Ishikawa (cell line): ENCODE results near the gene PHETA1.

Source experiments
- CEBPB ChIP-seq: IDR thresholded peaks from 2 replicates; pipeline ENCODE4 v1.6.1; 2012
- CREB1 ChIP-seq: IDR thresholded peaks from 2 replicates; pipeline ENCODE4 v1.6.1; 2012; ENCODE audit warnings: low read depth
- EGR1 ChIP-seq: IDR thresholded peaks from 2 replicates; pipeline ENCODE4 v1.6.1; 2012
- EP300 ChIP-seq: IDR thresholded peaks from 2 replicates; pipeline ENCODE4 v1.6.1; 2012; ENCODE audit warnings: borderline replicate concordance
- FOXM1 ChIP-seq: IDR thresholded peaks from 2 replicates; pipeline ENCODE4 v1.6.1; 2012; ENCODE audit warnings: low read depth, borderline replicate concordance
- NFIC ChIP-seq: IDR thresholded peaks from 2 replicates; pipeline ENCODE4 v1.6.1; 2012
- RAD21 ChIP-seq: IDR thresholded peaks from 2 replicates; pipeline ENCODE4 v1.6.1; 2012; ENCODE audit warnings: low read depth
- TAF1 ChIP-seq: IDR thresholded peaks from 2 replicates; pipeline ENCODE4 v1.6.1; 2012; ENCODE audit warnings: low read depth, mild to moderate bottlenecking
- TCF12 ChIP-seq: IDR thresholded peaks from 2 replicates; pipeline ENCODE4 v1.6.1; 2012; ENCODE audit warnings: low read depth
- TEAD4 ChIP-seq: IDR thresholded peaks from 2 replicates; pipeline ENCODE4 v1.6.1; 2012
- YY1 ChIP-seq: IDR thresholded peaks from 2 replicates; pipeline ENCODE4 v1.6.1; 2012; ENCODE audit warnings: low read depth
- ZBTB7A ChIP-seq: IDR thresholded peaks from 2 replicates; pipeline ENCODE4 v1.6.1; 2012; ENCODE audit warnings: low read depth
- TF ChIP-seq, protein P1 (sequence below): IDR thresholded peaks from 2 replicates; pipeline ENCODE4 v1.6.1; 2012
- TF ChIP-seq, protein P2 (sequence below): IDR thresholded peaks from 2 replicates; pipeline ENCODE4 v1.6.1; 2012; ENCODE audit warnings: low read depth, mild to moderate bottlenecking
- TF ChIP-seq, protein P3 (sequence below): IDR thresholded peaks from 2 replicates; pipeline ENCODE4 v1.6.1; 2012

The PHETA1 gene

DNA sequence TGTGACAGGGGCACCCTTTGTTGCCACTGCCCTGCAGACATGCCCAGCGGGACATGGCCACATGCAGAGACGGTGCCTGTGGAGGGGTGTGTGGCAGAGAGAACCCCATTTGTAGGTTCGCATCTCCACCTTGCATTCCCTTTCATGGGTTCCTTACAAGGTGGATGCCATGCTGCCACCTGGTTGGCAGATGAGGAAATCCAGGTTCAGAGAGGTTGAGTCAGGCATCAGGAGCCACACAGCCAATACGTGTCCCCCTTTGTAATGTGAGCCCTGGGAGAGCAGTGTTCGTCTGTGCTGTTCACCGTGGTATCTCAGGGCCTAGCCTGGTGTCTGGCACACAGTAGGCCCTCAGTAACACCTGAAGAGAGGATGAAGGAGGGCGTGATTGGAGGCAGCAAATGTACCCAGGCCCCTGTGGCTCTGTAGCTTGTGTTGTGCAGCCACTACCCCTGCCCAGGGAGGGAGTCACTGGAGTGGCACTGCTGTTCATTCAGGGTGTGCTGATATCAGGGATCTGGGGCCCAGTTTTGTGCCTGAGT lies 45.9 kb upstream of the PHETA1 start:
- TF ChIP-seq, protein P1, sequence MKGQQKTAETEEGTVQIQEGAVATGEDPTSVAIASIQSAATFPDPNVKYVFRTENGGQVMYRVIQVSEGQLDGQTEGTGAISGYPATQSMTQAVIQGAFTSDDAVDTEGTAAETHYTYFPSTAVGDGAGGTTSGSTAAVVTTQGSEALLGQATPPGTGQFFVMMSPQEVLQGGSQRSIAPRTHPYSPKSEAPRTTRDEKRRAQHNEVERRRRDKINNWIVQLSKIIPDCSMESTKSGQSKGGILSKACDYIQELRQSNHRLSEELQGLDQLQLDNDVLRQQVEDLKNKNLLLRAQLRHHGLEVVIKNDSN, result no peak
- TF ChIP-seq YY1 (no peak), TAF1 (no peak), CEBPB (no peak), CREB1 (no peak), FOXM1 (no peak), RAD21 (no peak), ZBTB7A (no peak), NFIC (no peak), TCF12 (no peak), TEAD4 (no peak), EP300 (no peak), EGR1 (no peak)
- TF ChIP-seq, protein P2, sequence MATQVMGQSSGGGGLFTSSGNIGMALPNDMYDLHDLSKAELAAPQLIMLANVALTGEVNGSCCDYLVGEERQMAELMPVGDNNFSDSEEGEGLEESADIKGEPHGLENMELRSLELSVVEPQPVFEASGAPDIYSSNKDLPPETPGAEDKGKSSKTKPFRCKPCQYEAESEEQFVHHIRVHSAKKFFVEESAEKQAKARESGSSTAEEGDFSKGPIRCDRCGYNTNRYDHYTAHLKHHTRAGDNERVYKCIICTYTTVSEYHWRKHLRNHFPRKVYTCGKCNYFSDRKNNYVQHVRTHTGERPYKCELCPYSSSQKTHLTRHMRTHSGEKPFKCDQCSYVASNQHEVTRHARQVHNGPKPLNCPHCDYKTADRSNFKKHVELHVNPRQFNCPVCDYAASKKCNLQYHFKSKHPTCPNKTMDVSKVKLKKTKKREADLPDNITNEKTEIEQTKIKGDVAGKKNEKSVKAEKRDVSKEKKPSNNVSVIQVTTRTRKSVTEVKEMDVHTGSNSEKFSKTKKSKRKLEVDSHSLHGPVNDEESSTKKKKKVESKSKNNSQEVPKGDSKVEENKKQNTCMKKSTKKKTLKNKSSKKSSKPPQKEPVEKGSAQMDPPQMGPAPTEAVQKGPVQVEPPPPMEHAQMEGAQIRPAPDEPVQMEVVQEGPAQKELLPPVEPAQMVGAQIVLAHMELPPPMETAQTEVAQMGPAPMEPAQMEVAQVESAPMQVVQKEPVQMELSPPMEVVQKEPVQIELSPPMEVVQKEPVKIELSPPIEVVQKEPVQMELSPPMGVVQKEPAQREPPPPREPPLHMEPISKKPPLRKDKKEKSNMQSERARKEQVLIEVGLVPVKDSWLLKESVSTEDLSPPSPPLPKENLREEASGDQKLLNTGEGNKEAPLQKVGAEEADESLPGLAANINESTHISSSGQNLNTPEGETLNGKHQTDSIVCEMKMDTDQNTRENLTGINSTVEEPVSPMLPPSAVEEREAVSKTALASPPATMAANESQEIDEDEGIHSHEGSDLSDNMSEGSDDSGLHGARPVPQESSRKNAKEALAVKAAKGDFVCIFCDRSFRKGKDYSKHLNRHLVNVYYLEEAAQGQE, result no peak
- TF ChIP-seq, protein P3, sequence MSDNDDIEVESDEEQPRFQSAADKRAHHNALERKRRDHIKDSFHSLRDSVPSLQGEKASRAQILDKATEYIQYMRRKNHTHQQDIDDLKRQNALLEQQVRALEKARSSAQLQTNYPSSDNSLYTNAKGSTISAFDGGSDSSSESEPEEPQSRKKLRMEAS, result no peak

DNA sequence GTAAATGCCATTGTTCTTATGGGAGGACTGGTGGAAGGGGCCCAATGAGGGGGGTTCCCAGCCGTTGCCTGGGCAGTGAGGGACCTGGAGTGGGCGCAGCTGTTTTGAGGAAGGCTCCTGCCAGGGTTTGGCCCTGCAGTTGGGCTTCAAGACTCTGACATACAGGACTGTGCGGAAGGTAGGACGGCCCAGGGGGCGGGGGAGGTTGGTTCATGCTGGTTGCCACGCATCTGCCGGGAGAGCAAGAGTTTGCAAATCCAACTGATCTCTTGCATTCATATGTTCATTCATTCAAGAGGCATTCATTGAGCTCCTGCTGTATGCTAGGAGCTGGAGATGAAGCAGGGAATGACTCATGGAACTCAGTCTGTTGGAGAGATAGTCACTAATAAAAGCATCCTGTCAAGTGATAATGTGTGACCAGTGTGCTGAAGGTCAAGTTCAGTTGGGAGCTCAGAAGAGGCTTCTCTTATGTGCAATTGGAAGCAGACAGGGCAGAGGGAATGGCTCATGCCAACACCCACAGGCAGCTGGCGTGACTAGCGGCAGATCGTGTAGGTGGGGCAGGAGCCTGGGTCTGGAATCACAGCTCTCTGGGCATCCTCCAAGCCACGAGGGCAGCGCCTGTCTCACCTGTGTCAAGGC lies 44.7 kb upstream of the PHETA1 start:
- TF ChIP-seq, protein P3, result 0 out of 2 replicates have a peak, but pooled peaks have one; percentile 10
- TF ChIP-seq FOXM1, result no peak

DNA sequence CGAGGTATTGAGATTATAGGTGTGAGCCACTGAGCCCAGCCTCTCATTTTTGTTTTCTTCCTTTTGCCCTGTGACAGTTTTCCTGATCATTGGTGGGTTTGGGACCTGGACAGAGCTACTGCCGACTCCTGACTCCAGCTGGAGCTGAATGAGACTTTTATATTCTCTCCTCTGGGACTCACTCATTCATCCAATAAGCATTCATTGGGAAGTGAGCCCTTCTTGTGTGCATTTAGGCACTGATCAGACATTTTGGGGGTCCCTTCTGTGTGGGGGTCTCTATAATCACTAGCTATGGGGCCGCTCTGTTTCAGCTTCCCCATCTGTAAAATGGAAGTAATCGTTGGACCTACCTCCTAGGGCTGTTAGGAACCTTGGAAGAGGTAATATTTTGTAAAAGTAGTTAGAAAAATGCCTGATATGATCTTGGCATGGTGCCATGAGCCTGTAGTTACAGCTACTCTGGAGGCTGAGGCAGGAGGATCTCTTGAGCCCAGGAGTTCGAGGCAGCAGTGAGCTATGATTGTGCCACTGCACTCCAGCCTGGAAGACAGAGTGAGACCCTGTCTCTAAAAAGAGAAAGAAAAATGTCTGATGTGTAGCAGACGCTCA lies 44.0 kb upstream of the PHETA1 start:
- TF ChIP-seq NFIC (peak; percentile 68; the same call in 1 of the 2 replicates), RAD21 (no peak), TEAD4 (no peak), EGR1 (no peak), EP300 (no peak), TCF12 (no peak; the same call in 1 of the 2 replicates)
- TF ChIP-seq, protein P3, result no peak
- TF ChIP-seq, protein P2, result no peak
- TF ChIP-seq, protein P1, result no peak

DNA sequence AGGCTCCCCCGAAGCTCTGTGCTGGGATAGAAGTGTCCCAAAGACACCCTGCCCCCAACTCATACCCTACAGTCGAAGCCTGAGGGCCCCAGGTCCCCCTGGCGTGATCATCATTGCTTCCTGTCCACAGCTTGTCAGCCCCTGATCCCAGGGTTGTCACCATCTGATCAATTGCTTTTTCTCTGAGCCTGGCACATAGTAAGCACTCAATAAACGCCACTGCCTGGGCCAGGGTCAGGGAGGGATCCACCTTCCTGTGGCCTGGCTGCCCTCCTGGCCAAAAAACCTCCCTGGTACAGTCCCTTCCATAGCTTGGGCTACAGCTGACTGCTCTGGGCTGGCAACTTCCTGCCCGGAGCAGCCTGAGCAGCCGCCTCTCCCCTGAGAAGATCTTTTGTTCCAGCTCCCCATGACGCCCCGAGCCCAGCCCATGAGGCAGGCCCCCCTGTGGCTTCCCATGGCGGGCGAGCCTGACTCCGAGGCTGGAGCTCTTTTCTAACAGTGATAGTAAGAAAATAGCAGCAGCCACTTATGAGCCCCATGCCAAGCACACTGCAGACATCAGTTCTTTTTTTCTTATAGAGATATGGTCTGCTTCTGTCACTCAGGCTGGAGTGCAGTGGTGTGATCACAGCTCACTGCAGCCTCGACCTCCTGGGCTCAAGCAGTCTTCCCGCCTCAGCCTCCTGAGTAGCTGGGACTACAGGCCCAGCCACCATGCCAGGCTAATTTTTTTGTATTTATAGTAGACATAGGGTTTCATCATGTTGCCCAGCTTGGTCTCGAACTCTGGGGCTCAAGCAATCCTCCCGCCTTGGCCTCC lies 43.3 kb upstream of the PHETA1 start:
- peak; percentile 15; the same call in 1 of the 2 replicates for TF ChIP-seq RAD21
- TF ChIP-seq NFIC, result peak; percentile 88
- TF ChIP-seq YY1, result peak; percentile 79
- TF ChIP-seq, protein P1, result peak; percentile 37
- peak; percentile 65 for TF ChIP-seq TEAD4
- TF ChIP-seq TCF12, result peak; percentile 97
- peak; percentile 97 for TF ChIP-seq EP300
- TF ChIP-seq, protein P3, result peak; percentile 88
- TF ChIP-seq, protein P2, result no peak
- peak; percentile 17; the same call in 1 of the 2 replicates for TF ChIP-seq ZBTB7A
- TF ChIP-seq CEBPB, result peak; percentile 32; the same call in 1 of the 2 replicates
- peak; percentile 31; the same call in 1 of the 2 replicates for TF ChIP-seq TAF1
- no peak for TF ChIP-seq CREB1
- peak; percentile 88 for TF ChIP-seq FOXM1
- TF ChIP-seq EGR1, result no peak
